HG03575 (cell line): ENCODE data around the gene PRPH.
"Not testable (repeated sequence)": the region's sequence is repeated elsewhere in the genome, so short reads cannot be mapped to it uniquely, and the experiment has no call there.

Experiments
- ATAC-seq: cut with Tn5 transposase; IDR thresholded peaks from one replicate; pipeline ENCODE4 v1.9.1; 2021; ENCODE audit not compliant: unreplicated experiment, insufficient number of reproducible peaks, low FRiP score; ENCODE audit errors: extremely low read depth

PRPH gene

GRCh38 chr12:49295082-49295936 lies at the start of gene PRPH:
PRPH (plus strand) TSS chr12:49295147; CDS start chr12:49295201, 54 bp downstream.
- ATAC-seq: no peak

- ATAC-seq: no peak
These were observed 43.6 kb upstream of the PRPH start for GRCh38 chr12:49251357-49251756.

- ATAC-seq: no peak
These were observed 41.8 kb upstream of the PRPH start for GRCh38 chr12:49253033-49253623.

GRCh38 chr12:49255456-49255855 lies 39.5 kb upstream of the PRPH start:
- not testable (repeated sequence) for ATAC-seq

GRCh38 chr12:49255857-49256637 lies 38.9 kb upstream of the PRPH start:
- ATAC-seq: no peak

GRCh38 chr12:49257508-49258184 lies 37.3 kb upstream of the PRPH start:
- ATAC-seq: not testable (repeated sequence)

GRCh38 chr12:49259452-49259851 lies 35.5 kb upstream of the PRPH start:
- no peak for ATAC-seq

GRCh38 chr12:49260166-49260565 lies 34.8 kb upstream of the PRPH start:
- ATAC-seq: no peak

GRCh38 chr12:49260571-49261363 lies 34.2 kb upstream of the PRPH start:
- no peak for ATAC-seq

GRCh38 chr12:49261721-49262120 lies 33.2 kb upstream of the PRPH start:
- no peak for ATAC-seq

GRCh38 chr12:49263400-49263763 lies 31.6 kb upstream of the PRPH start:
- ATAC-seq: no peak

GRCh38 chr12:49264466-49264872 lies 30.5 kb upstream of the PRPH start:
- ATAC-seq: no peak

- no peak for ATAC-seq
These were observed 29.8 kb upstream of the PRPH start, which contains the start of gene TUBA1C for GRCh38 chr12:49264873-49265792. TUBA1C (plus strand) TSS chr12:49265082; CDS start chr12:49265182, 100 bp downstream.

- ATAC-seq: not testable (repeated sequence)
These were observed 25.8 kb upstream of the PRPH start for GRCh38 chr12:49269191-49269590.

GRCh38 chr12:49272790-49273725 lies 21.9 kb upstream of the PRPH start:
- ATAC-seq: no peak

- no peak for ATAC-seq
These were observed 21.1 kb upstream of the PRPH start for GRCh38 chr12:49273726-49274395.
